ENCODE measurements around the gene SRD5A2. TPM values are rescaled to one million over a fixed set of nuclear protein-coding genes. Genes with fewer than 3 reads are reported as not detected.

The SRD5A2 gene
- total and polyA plus RNA-seq, 2 of the 4 experiments (the other 2 are of a cell fraction) = not detected

- H2BK15ac ChIP-seq (ENCODE audit: low read depth, low read length) = no peak overlapping the region
- H3K4ac ChIP-seq (ENCODE audit: low read depth, low read length) = no peak overlapping the region
- no peaks in the 10 kb centered on the region for H4K20me1 ChIP-seq (ENCODE audit: insufficient read depth, low read length)
- no peak overlapping the region for H3K56ac ChIP-seq (ENCODE audit: extremely low read depth, insufficient read depth, low read length)
- DNase-seq (no peak), ATAC-seq (ENCODE audit: low read depth) (no peak)
- no peaks in the 10 kb centered on the region for H3K9me3 ChIP-seq (ENCODE audit: control insufficient read depth, insufficient read depth, low read length)
- no peaks in the 10 kb centered on the region for H3K79me1 ChIP-seq (ENCODE audit: low read depth in 1 of 2, low read length in 2 of 2)
- no peak overlapping the region for H2BK20ac ChIP-seq (ENCODE audit: low read depth, low read length)
- H3K9me1 ChIP-seq (ENCODE audit: insufficient read depth, low read length) = no peaks in the 10 kb centered on the region
- peaks cover 12% of the 10 kb centered on the region for H3K27me3 ChIP-seq (ENCODE audit: control insufficient read depth, insufficient read depth, low read length)
- TF ChIP-seq RFX5 (IDR thresholded peaks at IDR 0.05; ENCODE audit: low read depth, low read length) (no peak), MXI1 (IDR thresholded peaks at IDR 0.05; ENCODE audit: borderline replicate concordance, low read depth, low read length) (no peak), RAD21 (IDR thresholded peaks at IDR 0.05; ENCODE audit: low read length) (no peak), ELK1 (IDR thresholded peaks at IDR 0.05; ENCODE audit: borderline replicate concordance, low read depth, low read length) (no peak), SMC3 (IDR thresholded peaks at IDR 0.05; ENCODE audit: low read depth, low read length) (no peak), MAFK (IDR thresholded peaks at IDR 0.05; ENCODE audit: low read depth, low read length) (no peak), NFE2L2 (IDR thresholded peaks at IDR 0.05; ENCODE audit: low read depth, low read length) (no peak), POLR2A (IDR thresholded peaks at IDR 0.05; ENCODE audit: low read depth, low read length) (no peak), MAZ (IDR thresholded peaks at IDR 0.05; ENCODE audit: borderline replicate concordance, low read depth, low read length) (no peak), USF2 (IDR thresholded peaks at IDR 0.05; ENCODE audit: low read depth, low read length) (no peak), BHLHE40 (IDR thresholded peaks at IDR 0.05; ENCODE audit: low read depth, low read length) (no peak), FOS (IDR thresholded peaks at IDR 0.05; ENCODE audit: low read depth, low read length) (no peak), CTCF (conservative IDR thresholded peaks at IDR 0.05; ENCODE audit: low read depth, low read length) (no peak), RCOR1 (IDR thresholded peaks at IDR 0.05; ENCODE audit: insufficient replicate concordance, low read length) (no peak), CEBPB (IDR thresholded peaks at IDR 0.05; ENCODE audit: low read depth, low read length) (no peak)
- no peaks in the 10 kb centered on the region for H3K4me1 ChIP-seq (ENCODE audit: control insufficient read depth, insufficient read depth, low read length)
- in situ Hi-C loops (cut with MboI; ENCODE audit: low sequenced_read_pairs) (no loop called here), intact Hi-C loops (cut with micrococcal nuclease) (no loop called here), dilution Hi-C loops (cut with HindIII; ENCODE audit: low sequenced_read_pairs, unreplicated experiment) (no loop called here)
- H2BK120ac ChIP-seq (ENCODE audit: low read depth, low read length) = no peak overlapping the region
- ChIA-PET CTCF (no interaction called here), POLR2A (ENCODE audit: unreplicated experiment) (no interaction called here)
- no peak overlapping the region for H2AK9ac ChIP-seq (replicated peaks; ENCODE audit: low read depth, low read length, poor library complexity)
- no peak overlapping the region for H4K5ac ChIP-seq (ENCODE audit: low read depth, low read length)
- H2AK5ac ChIP-seq (ENCODE audit: low read depth, low read length) = no peak overlapping the region
- H2AFZ ChIP-seq (replicated peaks; ENCODE audit: low read length, poor library complexity) = no peak overlapping the region
- no peak overlapping the region for H3K4me2 ChIP-seq (ENCODE audit: low read depth, low read length)
- WGBS, 2 experiments (ENCODE audit: extremely low coverage in 2 of 2, insufficient read length in 1 of 2) = no CpG with 5 or more reads among the region's 5 CpGs
- H3K36me3 ChIP-seq (ENCODE audit: control insufficient read depth, insufficient read depth, low read length) = no peaks in the 10 kb centered on the region
- no peak overlapping the region for H2BK5ac ChIP-seq (ENCODE audit: low read depth, low read length, poor library complexity, severe bottlenecking)
- no peak overlapping the region for H3K27ac ChIP-seq (ENCODE audit: insufficient read depth, low read length)
- BruUV-seq (replicated peaks) = no TSS peak
- H3K14ac ChIP-seq (replicated peaks; ENCODE audit: low read depth, low read length) = no peak overlapping the region
- H3K4me3 ChIP-seq (ENCODE audit: insufficient read depth, low read depth, low read length) = no peak overlapping the region
- no peak overlapping the region for H4K91ac ChIP-seq (ENCODE audit: insufficient read depth, low read depth, low read length)
- no peak overlapping the region for H4K8ac ChIP-seq (ENCODE audit: low read depth in 2 of 2, low read length in 2 of 2)
- H3K9ac ChIP-seq (ENCODE audit: low read depth, low read length) = no peak overlapping the region
- no peak overlapping the region for H3K23ac ChIP-seq (ENCODE audit: low read depth, low read length)
- no peak overlapping the region for H3K18ac ChIP-seq (ENCODE audit: low read depth, low read length)
Measured at GRCh38 chr2:31525876-31526275, 54.9 kb downstream of the SRD5A2 start.
